Tibial nerve (tissue), 3 donors: Measurements from ENCODE around the gene WDHD1.

Experiments used
- EP300 ChIP-seq, 2 donors: sonication (generic); formaldehyde crosslinking; IDR thresholded peaks; one replicate each; pipeline ENCODE4 v1.6.1; 2017; ENCODE audit warnings: antibody characterized with exemption in 2 of 2, mild to moderate bottlenecking in 1 of 2
- POLR2A ChIP-seq, 2 donors: fragments of 450-650 bp; IDR thresholded peaks; one replicate each; pipeline ENCODE4 v1.6.1; 2017; ENCODE audit warnings: antibody characterized with exemption in 2 of 2, mild to moderate bottlenecking in 2 of 2, moderate library complexity in 2 of 2

DNA sequence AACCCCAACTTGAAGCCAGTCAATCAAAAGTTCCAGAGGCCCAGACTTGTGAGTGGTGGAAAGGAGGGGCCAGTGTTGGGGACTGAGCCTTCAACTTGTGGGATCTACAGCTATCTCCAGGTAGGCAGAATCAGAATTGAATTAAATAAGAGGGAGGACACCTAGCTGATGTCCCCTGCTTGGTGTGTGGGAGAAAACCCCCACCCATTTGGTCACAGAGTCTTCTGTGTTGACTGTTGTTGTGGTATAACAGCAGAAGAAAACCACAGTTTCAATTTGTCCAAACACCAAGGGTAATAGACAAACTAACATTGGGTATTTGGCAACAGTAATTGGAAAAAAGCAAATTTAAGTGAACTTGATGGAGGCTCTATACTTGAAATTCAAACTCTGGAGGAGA, 120.8 kb downstream of the WDHD1 start:
- TF ChIP-seq EP300 (IDR thresholded peaks at IDR 0.05) (no peak), POLR2A (IDR thresholded peaks at IDR 0.05) (no peak)
